Neural progenitor cell (in vitro differentiated cells): ENCODE data around the gene SRSF7. TPM values are rescaled to one million over a fixed set of nuclear protein-coding genes. Genes with fewer than 3 reads are reported as not detected.
"Not testable (repeated sequence)": the region's sequence is repeated elsewhere in the genome, so short reads cannot be mapped to it uniquely, and the experiment has no call there.

Experiments
- DNase-seq: peaks from one replicate; pipeline ENCODE4 v3.0.0-alpha.2; 2016; ENCODE audit warnings: low spot score
- H2AFZ ChIP-seq: fragments of 200-600 bp; sonication (generic); replicated peaks from 2 replicates; pipeline ENCODE4 v1.6.1; 2016; ENCODE audit warnings: antibody characterized with exemption
- H3F3A ChIP-seq: fragments of 200-600 bp; sonication (generic); 2 replicates; pipeline ENCODE4 v1.6.1; 2016; ENCODE audit warnings: antibody characterized with exemption, low read depth
- H3K27ac ChIP-seq: fragments of 200-600 bp; sonication (generic); 2 replicates; pipeline ENCODE4 v1.5.1; 2016; ENCODE audit warnings: mild to moderate bottlenecking
- H3K27me3 ChIP-seq: fragments of 200-600 bp; sonication (generic); 2 replicates; pipeline ENCODE4 v1.6.1; 2016; ENCODE audit warnings: mild to moderate bottlenecking, moderate library complexity
- H3K36me3 ChIP-seq: fragments of 200-600 bp; sonication (generic); 2 replicates; pipeline ENCODE4 v1.5.1; 2016
- H3K4me1 ChIP-seq: fragments of 200-600 bp; sonication (generic); 2 replicates; pipeline ENCODE4 v1.6.1; 2016; ENCODE audit warnings: mixed run types
- H3K4me2 ChIP-seq: fragments of 200-600 bp; sonication (generic); 2 replicates; pipeline ENCODE4 v1.6.1; 2016
- H3K4me3 ChIP-seq: fragments of 200-600 bp; sonication (generic); 2 replicates; pipeline ENCODE4 v1.5.1; 2016
- H3K79me2 ChIP-seq: fragments of 200-600 bp; sonication (generic); 2 replicates; pipeline ENCODE4 v1.6.1; 2016; ENCODE audit warnings: low read depth
- H3K9ac ChIP-seq: fragments of 200-600 bp; sonication (generic); 2 replicates; pipeline ENCODE4 v1.6.1; 2016
- H3K9me3 ChIP-seq: fragments of 200-600 bp; sonication (generic); 2 replicates; pipeline ENCODE4 v1.5.1; 2016; ENCODE audit warnings: low read depth
- H4K20me1 ChIP-seq: fragments of 200-600 bp; sonication (generic); 2 replicates; pipeline ENCODE4 v1.6.1; 2016; ENCODE audit warnings: low read depth
- H3K27ac Mint-ChIP-seq: 3 replicates; pipeline ENCODE4 v1.8.0; 2021; ENCODE audit warnings: mixed read lengths
- H3K27me3 Mint-ChIP-seq: 2 replicates; pipeline ENCODE4 v1.8.0; 2022; ENCODE audit warnings: low read depth, mild to moderate bottlenecking, inconsistent platforms, moderate library complexity, mixed read lengths; ENCODE audit not compliant: insufficient read depth
- H3K36me3 Mint-ChIP-seq: 3 replicates; pipeline ENCODE4 v1.8.0; 2021; ENCODE audit warnings: mixed read lengths
- H3K4me1 Mint-ChIP-seq: 3 replicates; pipeline ENCODE4 v1.8.0; 2021; ENCODE audit warnings: mixed read lengths
- H3K4me3 Mint-ChIP-seq: 3 replicates; pipeline ENCODE4 v1.8.0; 2021; ENCODE audit warnings: mild to moderate bottlenecking, moderate library complexity, mixed read lengths
- H3K9me3 Mint-ChIP-seq: 3 replicates; pipeline ENCODE4 v1.8.0; 2020; ENCODE audit warnings: mixed read lengths
- CTCF ChIP-seq: fragments of 200-600 bp; sonication (generic); IDR thresholded peaks from 2 replicates; pipeline ENCODE4 v1.5.1; 2017; ENCODE audit warnings: antibody characterized with exemption, mild to moderate bottlenecking
- EZH2 ChIP-seq: fragments of 200-600 bp; sonication (generic); IDR thresholded peaks from 2 replicates; pipeline ENCODE4 v1.6.1; 2017; ENCODE audit warnings: antibody characterized with exemption, mild to moderate bottlenecking, moderate library complexity
- EZH2phosphoT487 ChIP-seq: fragments of 200-600 bp; sonication (generic); IDR thresholded peaks from 2 replicates; pipeline ENCODE4 v1.6.1; 2017; ENCODE audit warnings: antibody characterized with exemption
- total RNA-seq: library from RNA; depleted of rRNA; stranded (reverse); fragments of >200 nt; gene quantifications from 2 replicates; pipeline ENCODE4 v1.2.3, GENCODE V29; 2015; ENCODE audit warnings: low replicate concordance

The SRSF7 gene
- total RNA-seq, 1 donor from 2014 or later: 307 TPM

GRCh38 chr2:38711558-38711957 is 39.6 kb downstream of the SRSF7 start:
- H3K4me1 ChIP-seq: peaks cover 2% of the 10 kb centered on the region
- Mint-ChIP-seq H3K27ac (no peak overlapping the region), H3K4me3 (no peak overlapping the region), H3K36me3 (peaks cover 9% of the 10 kb centered on the region), H3K27me3 (peaks cover 4% of the 10 kb centered on the region), H3K4me1 (peaks cover 8% of the 10 kb centered on the region), H3K9me3 (peaks cover 3% of the 10 kb centered on the region)
- no peak overlapping the region for H3K4me2 ChIP-seq
- TF ChIP-seq EZH2 (no peak), EZH2phosphoT487 (no peak), CTCF (no peak)
- H3K36me3 ChIP-seq: no peaks in the 10 kb centered on the region
- H3K9ac ChIP-seq: no peak overlapping the region
- H3K4me3 ChIP-seq: no peak overlapping the region
- DNase-seq: no peak
- no peaks in the 10 kb centered on the region for H3F3A ChIP-seq
- no peak overlapping the region for H3K27ac ChIP-seq
- H3K27me3 ChIP-seq: no peaks in the 10 kb centered on the region
- H2AFZ ChIP-seq: no peak overlapping the region
- no peaks in the 10 kb centered on the region for H3K79me2 ChIP-seq
- H4K20me1 ChIP-seq: no peaks in the 10 kb centered on the region
- no peaks in the 10 kb centered on the region for H3K9me3 ChIP-seq

GRCh38 chr2:38709567-38710194 is 41.5 kb downstream of the SRSF7 start:
- Histone ChIP-seq H3K4me2 (no peak overlapping the region), H3K9me3 (no peaks in the 10 kb centered on the region), H3K27me3 (no peaks in the 10 kb centered on the region), H3K4me3 (no peak overlapping the region), H3F3A (no peaks in the 10 kb centered on the region), H3K36me3 (no peaks in the 10 kb centered on the region), H2AFZ (no peak overlapping the region), H3K79me2 (no peaks in the 10 kb centered on the region), H3K9ac (no peak overlapping the region), H3K27ac (no peak overlapping the region), H4K20me1 (no peaks in the 10 kb centered on the region), H3K4me1 (peaks cover 2% of the 10 kb centered on the region)
- Mint-ChIP-seq H3K27ac (no peak overlapping the region), H3K9me3 (peaks cover 3% of the 10 kb centered on the region), H3K27me3 (peaks cover 4% of the 10 kb centered on the region), H3K4me1 (peaks cover 8% of the 10 kb centered on the region), H3K36me3 (peaks cover 11% of the 10 kb centered on the region), H3K4me3 (no peak overlapping the region)
- TF ChIP-seq CTCF: no peak
- TF ChIP-seq EZH2phosphoT487: no peak
- no peak for TF ChIP-seq EZH2
- DNase-seq: no peak

DNA sequence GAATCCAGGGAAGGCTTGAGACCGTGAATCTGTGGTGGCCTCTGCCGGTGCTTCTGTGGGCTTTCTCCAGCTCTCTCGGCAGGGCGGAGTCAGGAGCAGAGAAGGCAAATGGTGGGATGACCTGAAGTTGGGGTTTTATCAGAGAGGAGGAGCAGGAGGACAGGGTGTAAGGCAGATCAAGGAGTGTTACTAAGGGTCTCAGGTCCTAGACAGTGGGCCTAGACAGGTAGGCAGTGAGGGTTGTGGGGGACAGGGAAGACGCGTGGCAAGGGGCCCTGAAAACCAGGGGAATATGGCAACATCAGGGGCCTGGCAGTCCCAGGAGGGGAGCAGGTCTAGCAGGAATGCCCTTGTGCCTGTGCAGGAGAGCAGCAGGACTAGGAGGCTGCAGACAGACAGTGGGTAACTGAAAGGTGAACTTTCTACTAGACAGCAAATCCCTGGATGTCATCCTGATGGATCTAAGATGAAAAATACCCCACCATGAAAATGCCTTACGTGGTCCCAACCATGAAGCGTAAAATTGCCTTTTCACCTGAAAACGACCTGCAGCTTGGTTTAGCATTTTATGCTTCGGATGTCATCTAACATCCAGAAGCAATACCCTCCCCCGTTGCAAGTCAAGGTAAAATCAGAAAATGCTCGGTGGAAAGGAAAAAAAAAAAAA is 42.1 kb downstream of the SRSF7 start:
- no peak overlapping the region for H3K4me3 ChIP-seq
- H3K36me3 Mint-ChIP-seq: peaks cover 8% of the 10 kb centered on the region
- no peaks in the 10 kb centered on the region for H3K27me3 ChIP-seq
- H4K20me1 ChIP-seq: no peaks in the 10 kb centered on the region
- peaks cover 3% of the 10 kb centered on the region for H3K9me3 Mint-ChIP-seq
- no peak for TF ChIP-seq EZH2
- no peak for TF ChIP-seq CTCF
- no peak for TF ChIP-seq EZH2phosphoT487
- no peak overlapping the region for H3K9ac ChIP-seq
- DNase-seq: no peak
- H3K27ac ChIP-seq: no peak overlapping the region
- no peak overlapping the region for H2AFZ ChIP-seq
- H3K27me3 Mint-ChIP-seq: peaks cover 4% of the 10 kb centered on the region
- no peaks in the 10 kb centered on the region for H3F3A ChIP-seq
- peaks cover 8% of the 10 kb centered on the region for H3K4me1 Mint-ChIP-seq
- no peak overlapping the region for H3K4me3 Mint-ChIP-seq
- no peaks in the 10 kb centered on the region for H3K79me2 ChIP-seq
- peaks cover 2% of the 10 kb centered on the region for H3K4me1 ChIP-seq
- no peak overlapping the region for H3K27ac Mint-ChIP-seq
- no peak overlapping the region for H3K4me2 ChIP-seq
- no peaks in the 10 kb centered on the region for H3K36me3 ChIP-seq
- no peaks in the 10 kb centered on the region for H3K9me3 ChIP-seq

- H3K4me3 ChIP-seq, H3K27me3 ChIP-seq, H3K4me1 Mint-ChIP-seq, H4K20me1 ChIP-seq, H3K9me3 ChIP-seq, H3K27me3 Mint-ChIP-seq, H3K36me3 Mint-ChIP-seq, H2AFZ ChIP-seq, H3K9me3 Mint-ChIP-seq, H3K27ac Mint-ChIP-seq, H3F3A ChIP-seq, H3K4me3 Mint-ChIP-seq, H3K9ac ChIP-seq, DNase-seq, H3K79me2 ChIP-seq, H3K27ac ChIP-seq, H3K4me1 ChIP-seq, H3K36me3 ChIP-seq, H3K4me2 ChIP-seq: not testable (repeated sequence)
Measured at GRCh38 chr2:38708491-38708890, 42.7 kb downstream of the SRSF7 start.
